Stomach (tissue), 9 donors: ENCODE data around the gene CCDC141. TPM values are rescaled to one million over a fixed set of nuclear protein-coding genes. Genes with fewer than 3 reads are reported as not detected.

ENCODE experiments used
- DNase-seq, 2 donors: peaks; one replicate each; pipeline versions ENCODE4 v3.0.0 to v3.0.0-alpha.2; 2013 to 2019
- H3K27ac ChIP-seq, 5 donors: fragments of 200-600 bp in 4 of 5; sonication (generic) in 4 of 5; one replicate each; pipeline ENCODE4 v1.5.1; 2013 to 2019; ENCODE audit warnings: mild to moderate bottlenecking in 1 of 5, moderate library complexity in 1 of 5
- H3K27me3 ChIP-seq, 3 donors: fragments of 200-600 bp; sonication (generic); one replicate each; pipeline ENCODE4 v1.5.1; 2017 to 2019; ENCODE audit warnings: mixed run types in 1 of 3
- H3K36me3 ChIP-seq, 4 donors: fragments of 200-600 bp; sonication (generic); 1 replicate in 3 of 4; 2 replicates in 1 of 4; pipeline ENCODE4 v1.5.1; 2016 to 2019
- H3K4me1 ChIP-seq, 4 donors: fragments of 200-600 bp; sonication (generic); one replicate each; pipeline ENCODE4 v1.5.1; 2016 to 2019
- H3K4me3 ChIP-seq, 4 donors: fragments of 200-600 bp; sonication (generic) in 3 of 4; one replicate each; pipeline ENCODE4 v1.5.1; 2016 to 2019; ENCODE audit warnings: mild to moderate bottlenecking in 1 of 4
- H3K9me3 ChIP-seq, 4 donors: fragments of 200-600 bp; sonication (generic); one replicate each; pipeline ENCODE4 v1.5.1; 2016 to 2019
- CTCF ChIP-seq, 7 experiments: fragments of 450-650 bp in 4 of 7; fragments of 200-600 bp in 3 of 7; sonication (generic) in 3 of 7; IDR thresholded peaks; one replicate each; pipeline ENCODE4 v1.5.1; 2016 to 2019; ENCODE audit warnings: antibody characterized with exemption in 7 of 7, control low read depth in 2 of 7, mild to moderate bottlenecking in 1 of 7
- EP300 ChIP-seq: sonication (generic); formaldehyde crosslinking; IDR thresholded peaks from one replicate; pipeline ENCODE4 v1.6.1; 2017; ENCODE audit warnings: antibody characterized with exemption
- POLR2A ChIP-seq, 4 donors: fragments of 450-650 bp; IDR thresholded peaks; one replicate each; pipeline ENCODE4 v1.6.1; 2016; ENCODE audit warnings: antibody characterized with exemption in 4 of 4, control low read depth in 2 of 4, mild to moderate bottlenecking in 1 of 4, moderate library complexity in 1 of 4
- POLR2AphosphoS5 ChIP-seq, 3 donors: sonication (generic); formaldehyde crosslinking; IDR thresholded peaks; one replicate each; pipeline ENCODE4 v1.6.1; 2016; ENCODE audit warnings: antibody characterized with exemption in 3 of 3
- WGBS, 5 donors: extraction: QIAGEN DNeasy Blood & Tissue Kit in 3 of 5; methylation state at CpG; one replicate each; pipeline versions ENCODE4 v1.1.5 to v1.1.7; 2013 to 2018; 5-methylcytosine and 5-hydroxymethylcytosine counted together
- intact Hi-C: fragments of 100-400 bp; cut with DNase I; formaldehyde crosslinking; loops from one replicate; pipeline ENCODE4 v1.15.1; 2023; ENCODE audit warnings: low total_unique reads
- polyA plus RNA-seq, 3 donors: library from polyadenylated mRNA; stranded (reverse); fragments of 200-250 nt; gene quantifications; one replicate each; pipeline ENCODE4 v1.2.3, GENCODE V29; 2013
- total RNA-seq, 5 donors: library from RNA; depleted of rRNA; stranded (reverse); fragments of >200 nt; gene quantifications; one replicate each; pipeline versions ENCODE4 v1.1.0 to v1.2.3, GENCODE V29; 2014 to 2016
- donor health status: healthy with polysubstance abuse.
- donor health status: Bipolar disorder and iron deficiency.
- donor health status: healthy.

CCDC141 gene
- total and polyA plus RNA-seq, 8 donors = 0.10 to 12.5 (median 1.2) TPM; not detected in 1

GRCh38 chr2:178886006-178886405, 163.9 kb downstream of the CCDC141 start:
- TF ChIP-seq POLR2AphosphoS5 (IDR thresholded peaks at IDR 0.05) (no peak), EP300 (no peak), CTCF (IDR thresholded peaks at IDR 0.05) (no peak)
- no peaks in the 10 kb centered on the region for H3K27me3 ChIP-seq
- WGBS, 5 donors = 62 to 81% (median 77%) methylated on average over 3 of the region's 3 CpGs
- no peaks in the 10 kb centered on the region for H3K36me3 ChIP-seq
- H3K4me3 ChIP-seq = no peak overlapping the region
- DNase-seq = no peak
- intact Hi-C loops = no loop called here
- peaks cover 0 to 6% (median 0%) of the 10 kb centered on the region in 4 donors for H3K4me1 ChIP-seq
- no peak overlapping the region for H3K27ac ChIP-seq
- H3K9me3 ChIP-seq = no peaks in the 10 kb centered on the region

- WGBS, 5 donors = 36 to 58% (median 53%) methylated on average over 3 of the region's 3 CpGs
- Histone ChIP-seq H3K27me3 (no peaks in the 10 kb centered on the region), H3K4me1 (peaks cover 0 to 6% (median 0%) of the 10 kb centered on the region in 4 donors), H3K9me3 (no peaks in the 10 kb centered on the region), H3K4me3 (no peak overlapping the region), H3K36me3 (no peaks in the 10 kb centered on the region), H3K27ac (no peak overlapping the region)
- TF ChIP-seq POLR2A (IDR thresholded peaks at IDR 0.05) (no peak), CTCF (IDR thresholded peaks at IDR 0.05) (no peak), POLR2AphosphoS5 (IDR thresholded peaks at IDR 0.05) (no peak), EP300 (no peak)
- intact Hi-C loops = no loop called here
- DNase-seq = no peak
Observed at GRCh38 chr2:178884440-178884839, 165.5 kb downstream of the CCDC141 start.

- WGBS, 5 donors = 18 to 40% (median 31%) methylated on average over 6 of the region's 6 CpGs
- peak in 1 of 2 donors; percentile 42 for DNase-seq
- H3K27ac ChIP-seq = no peak overlapping the region
- no peaks in the 10 kb centered on the region for H3K9me3 ChIP-seq
- intact Hi-C loops = no loop called here
- H3K36me3 ChIP-seq = no peaks in the 10 kb centered on the region
- H3K4me3 ChIP-seq = no peak overlapping the region
- TF ChIP-seq POLR2A (IDR thresholded peaks at IDR 0.05) (no peak), EP300 (no peak), POLR2AphosphoS5 (IDR thresholded peaks at IDR 0.05) (no peak), CTCF (IDR thresholded peaks at IDR 0.05) (no peak)
- H3K27me3 ChIP-seq = no peaks in the 10 kb centered on the region
- peaks cover 0 to 6% (median 0%) of the 10 kb centered on the region in 4 donors for H3K4me1 ChIP-seq
Observed at GRCh38 chr2:178882666-178883440, 167.1 kb downstream of the CCDC141 start.

- Histone ChIP-seq H3K27ac (no peak overlapping the region), H3K4me3 (no peak overlapping the region), H3K4me1 (peaks cover 0 to 6% (median 0%) of the 10 kb centered on the region in 4 donors), H3K36me3 (no peaks in the 10 kb centered on the region), H3K27me3 (no peaks in the 10 kb centered on the region), H3K9me3 (no peaks in the 10 kb centered on the region)
- intact Hi-C loops = no loop called here
- no peak for DNase-seq
- TF ChIP-seq CTCF (IDR thresholded peaks at IDR 0.05) = no peak
- TF ChIP-seq POLR2AphosphoS5 (IDR thresholded peaks at IDR 0.05) = no peak
- TF ChIP-seq POLR2A (IDR thresholded peaks at IDR 0.05) = no peak
- no peak for TF ChIP-seq EP300
- WGBS, 5 donors = 80 to 93% (median 89%) methylated on average over 1 of the region's 1 CpG
Observed at GRCh38 chr2:178881075-178881474, 168.9 kb downstream of the CCDC141 start.
